ENCODE results near the gene RPL13. TPM values are rescaled to one million over a fixed set of nuclear protein-coding genes. Genes with fewer than 3 reads are reported as not detected.

The RPL13 gene
- total and polyA plus RNA-seq, 9 of the 15 experiments (the other 6 are each of a cell fraction or from before 2014, with no cell fraction given) = 227 to 6,042 (median 1,633) TPM

DNA sequence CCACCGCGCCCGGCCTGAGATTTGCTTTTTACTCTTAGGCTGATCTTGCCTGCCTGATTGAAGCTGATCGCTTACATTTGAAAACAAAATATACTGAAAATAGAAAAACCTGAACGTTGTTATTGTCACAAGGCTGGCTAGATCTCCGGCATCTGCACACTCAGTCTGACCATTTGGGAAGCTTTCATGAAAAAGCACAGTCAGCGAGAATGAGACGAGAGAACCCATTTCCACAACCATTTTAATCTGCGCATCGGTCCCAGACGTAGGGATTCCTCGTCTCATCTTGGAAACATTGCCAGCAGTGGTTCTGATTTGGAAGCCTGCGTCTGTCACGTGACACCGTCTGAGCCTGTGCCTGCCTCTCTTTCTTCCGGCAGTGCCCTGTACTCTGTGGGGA lies 31.4 kb upstream of the RPL13 start:
- peaks cover 94% of the 10 kb centered on the region for H3K36me3 ChIP-seq (ENCODE audit: control insufficient read depth, insufficient read depth, low read length)
- no peaks in the 10 kb centered on the region for H3K27me3 ChIP-seq (ENCODE audit: control insufficient read depth in 2 of 2, insufficient read depth in 2 of 2, low read length in 2 of 2)
- H4K20me1 ChIP-seq (replicated peaks; ENCODE audit: control insufficient read depth, insufficient read depth, low read length) = no peaks in the 10 kb centered on the region
- H3K9ac ChIP-seq (ENCODE audit: insufficient read depth in 1 of 2, low read depth in 2 of 2, low read length in 2 of 2) = no peak overlapping the region
- no peaks in the 10 kb centered on the region for H3K9me1 ChIP-seq (ENCODE audit: control insufficient read depth, insufficient read depth, low read length)
- no peak overlapping the region for H3K27ac ChIP-seq (ENCODE audit: extremely low read depth, low read depth, low read length)
- H3K9me3 ChIP-seq (replicated peaks; ENCODE audit: control insufficient read depth, insufficient read depth, low read depth, low read length) = no peaks in the 10 kb centered on the region
- no peak overlapping the region for H3K4me3 ChIP-seq
- FAIRE-seq (no peak), ATAC-seq (no peak), DNase-seq (ENCODE audit: extremely low read depth in 1 of 4, low spot score in 3 of 4) (no peak)
- H3K79me2 ChIP-seq (ENCODE audit: control insufficient read depth, insufficient read depth, low read length) = no peaks in the 10 kb centered on the region
- intact Hi-C loops (cut with micrococcal nuclease) (no loop called here), in situ Hi-C loops (cut with MboI) (no loop called here)
- no peak overlapping the region for H3K4me2 ChIP-seq (ENCODE audit: insufficient read depth, low read length)
- H3K4me1 ChIP-seq (replicated peaks in 1 of 2; ENCODE audit: control insufficient read depth in 2 of 2, insufficient read depth in 2 of 2, low read length in 2 of 2) = peaks cover 0 to under 1% of the 10 kb centered on the region in 2 experiments; a peak in 1 of 5 replicates
- WGBS (ENCODE audit: insufficient coverage, low coverage, missing lambda C conversion rate) = 97% methylated on average over 16 of the region's 16 CpGs
- ChIA-PET CTCF (ENCODE audit: low intra/inter-chr PET ratio) (no interaction called here), POLR2A (interaction anchor here (1.0 kb wide), 1 partner anchor 22 kb away, joined by 3 read pairs; no protein-coding TSS in a partner anchor)
- BruUV-seq (replicated peaks) = no TSS peak
- no peak overlapping the region for H2AFZ ChIP-seq (ENCODE audit: low read depth, low read length)
- TF ChIP-seq MAFK (IDR thresholded peaks at IDR 0.05; ENCODE audit: low read length) (peak; percentile 52; the same call in 1 of the 2 replicates), C11orf30 (IDR thresholded peaks at IDR 0.05; ENCODE audit: low read depth) (peak; percentile 61), MAFG (tag; conservative IDR thresholded peaks at IDR 0.05) (0 out of 2 replicates have a peak, but pooled peaks have one; percentile 31), PBX2 (CRISPR knock-in tag; IDR thresholded peaks at IDR 0.05; ENCODE audit: low read depth) (no peak), PBX2 (tag; conservative IDR thresholded peaks at IDR 0.05; ENCODE audit: low read depth) (no peak), ZNF316 (IDR thresholded peaks at IDR 0.05) (peak; percentile 73), ZNF3 (CRISPR knock-in tag; IDR thresholded peaks at IDR 0.05) (no peak), OTX1 (CRISPR knock-in tag; IDR thresholded peaks at IDR 0.05) (no peak)
- TF ChIP-seq, protein P1, sequence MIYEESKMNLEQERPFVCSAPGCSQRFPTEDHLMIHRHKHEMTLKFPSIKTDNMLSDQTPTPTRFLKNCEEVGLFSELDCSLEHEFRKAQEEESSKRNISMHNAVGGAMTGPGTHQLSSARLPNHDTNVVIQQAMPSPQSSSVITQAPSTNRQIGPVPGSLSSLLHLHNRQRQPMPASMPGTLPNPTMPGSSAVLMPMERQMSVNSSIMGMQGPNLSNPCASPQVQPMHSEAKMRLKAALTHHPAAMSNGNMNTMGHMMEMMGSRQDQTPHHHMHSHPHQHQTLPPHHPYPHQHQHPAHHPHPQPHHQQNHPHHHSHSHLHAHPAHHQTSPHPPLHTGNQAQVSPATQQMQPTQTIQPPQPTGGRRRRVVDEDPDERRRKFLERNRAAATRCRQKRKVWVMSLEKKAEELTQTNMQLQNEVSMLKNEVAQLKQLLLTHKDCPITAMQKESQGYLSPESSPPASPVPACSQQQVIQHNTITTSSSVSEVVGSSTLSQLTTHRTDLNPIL (CRISPR knock-in tag; IDR thresholded peaks at IDR 0.05) = no peak
- TF ChIP-seq, protein P2, sequence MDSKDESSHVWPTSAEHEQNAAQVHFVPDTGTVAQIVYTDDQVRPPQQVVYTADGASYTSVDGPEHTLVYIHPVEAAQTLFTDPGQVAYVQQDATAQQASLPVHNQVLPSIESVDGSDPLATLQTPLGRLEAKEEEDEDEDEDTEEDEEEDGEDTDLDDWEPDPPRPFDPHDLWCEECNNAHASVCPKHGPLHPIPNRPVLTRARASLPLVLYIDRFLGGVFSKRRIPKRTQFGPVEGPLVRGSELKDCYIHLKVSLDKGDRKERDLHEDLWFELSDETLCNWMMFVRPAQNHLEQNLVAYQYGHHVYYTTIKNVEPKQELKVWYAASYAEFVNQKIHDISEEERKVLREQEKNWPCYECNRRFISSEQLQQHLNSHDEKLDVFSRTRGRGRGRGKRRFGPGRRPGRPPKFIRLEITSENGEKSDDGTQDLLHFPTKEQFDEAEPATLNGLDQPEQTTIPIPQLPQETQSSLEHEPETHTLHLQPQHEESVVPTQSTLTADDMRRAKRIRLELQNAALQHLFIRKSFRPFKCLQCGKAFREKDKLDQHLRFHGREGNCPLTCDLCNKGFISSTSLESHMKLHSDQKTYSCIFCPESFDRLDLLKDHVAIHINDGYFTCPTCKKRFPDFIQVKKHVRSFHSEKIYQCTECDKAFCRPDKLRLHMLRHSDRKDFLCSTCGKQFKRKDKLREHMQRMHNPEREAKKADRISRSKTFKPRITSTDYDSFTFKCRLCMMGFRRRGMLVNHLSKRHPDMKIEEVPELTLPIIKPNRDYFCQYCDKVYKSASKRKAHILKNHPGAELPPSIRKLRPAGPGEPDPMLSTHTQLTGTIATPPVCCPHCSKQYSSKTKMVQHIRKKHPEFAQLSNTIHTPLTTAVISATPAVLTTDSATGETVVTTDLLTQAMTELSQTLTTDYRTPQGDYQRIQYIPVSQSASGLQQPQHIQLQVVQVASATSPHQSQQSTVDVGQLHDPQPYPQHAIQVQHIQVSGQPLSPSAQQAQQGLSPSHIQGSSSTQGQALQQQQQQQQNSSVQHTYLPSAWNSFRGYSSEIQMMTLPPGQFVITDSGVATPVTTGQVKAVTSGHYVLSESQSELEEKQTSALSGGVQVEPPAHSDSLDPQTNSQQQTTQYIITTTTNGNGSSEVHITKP (IDR thresholded peaks at IDR 0.05; ENCODE audit: partially characterized antibody) = no peak
- TF ChIP-seq, protein P3, sequence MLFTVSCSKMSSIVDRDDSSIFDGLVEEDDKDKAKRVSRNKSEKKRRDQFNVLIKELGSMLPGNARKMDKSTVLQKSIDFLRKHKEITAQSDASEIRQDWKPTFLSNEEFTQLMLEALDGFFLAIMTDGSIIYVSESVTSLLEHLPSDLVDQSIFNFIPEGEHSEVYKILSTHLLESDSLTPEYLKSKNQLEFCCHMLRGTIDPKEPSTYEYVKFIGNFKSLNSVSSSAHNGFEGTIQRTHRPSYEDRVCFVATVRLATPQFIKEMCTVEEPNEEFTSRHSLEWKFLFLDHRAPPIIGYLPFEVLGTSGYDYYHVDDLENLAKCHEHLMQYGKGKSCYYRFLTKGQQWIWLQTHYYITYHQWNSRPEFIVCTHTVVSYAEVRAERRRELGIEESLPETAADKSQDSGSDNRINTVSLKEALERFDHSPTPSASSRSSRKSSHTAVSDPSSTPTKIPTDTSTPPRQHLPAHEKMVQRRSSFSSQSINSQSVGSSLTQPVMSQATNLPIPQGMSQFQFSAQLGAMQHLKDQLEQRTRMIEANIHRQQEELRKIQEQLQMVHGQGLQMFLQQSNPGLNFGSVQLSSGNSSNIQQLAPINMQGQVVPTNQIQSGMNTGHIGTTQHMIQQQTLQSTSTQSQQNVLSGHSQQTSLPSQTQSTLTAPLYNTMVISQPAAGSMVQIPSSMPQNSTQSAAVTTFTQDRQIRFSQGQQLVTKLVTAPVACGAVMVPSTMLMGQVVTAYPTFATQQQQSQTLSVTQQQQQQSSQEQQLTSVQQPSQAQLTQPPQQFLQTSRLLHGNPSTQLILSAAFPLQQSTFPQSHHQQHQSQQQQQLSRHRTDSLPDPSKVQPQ (CRISPR knock-in tag; IDR thresholded peaks at IDR 0.05; ENCODE audit: borderline replicate concordance) = no peak
